GM18861 (cell line): ENCODE measurements around the gene GRIK1.

Source experiments
- ATAC-seq: cut with Tn5 transposase; IDR thresholded peaks from one replicate; pipeline ENCODE4 v1.9.1; 2021; ENCODE audit not compliant: unreplicated experiment

GRIK1 gene

GRCh38 chr21:29647353-29647781, 292.4 kb downstream of the GRIK1 start:
- no peak for ATAC-seq

GRCh38 chr21:29645666-29646553, 293.9 kb downstream of the GRIK1 start:
- ATAC-seq = no peak

GRCh38 chr21:29643289-29643688, 296.5 kb downstream of the GRIK1 start:
- ATAC-seq = no peak

- no peak for ATAC-seq
These were observed 297.1 kb downstream of the GRIK1 start for GRCh38 chr21:29642551-29643245.

GRCh38 chr21:29641635-29642550, 297.9 kb downstream of the GRIK1 start:
- no peak for ATAC-seq

- no peak for ATAC-seq
These were observed 298.7 kb downstream of the GRIK1 start for GRCh38 chr21:29641001-29641634.

- ATAC-seq = peak; percentile 41
These were observed 299.7 kb downstream of the GRIK1 start for GRCh38 chr21:29640080-29640508.

- ATAC-seq = peak; percentile 15
These were observed 300.3 kb downstream of the GRIK1 start for GRCh38 chr21:29639366-29640079.

GRCh38 chr21:29638761-29639327, 301.0 kb downstream of the GRIK1 start:
- no peak for ATAC-seq

- ATAC-seq = no peak
These were observed 301.7 kb downstream of the GRIK1 start for GRCh38 chr21:29638138-29638537.

GRCh38 chr21:29637553-29637952, 302.2 kb downstream of the GRIK1 start:
- no peak for ATAC-seq

GRCh38 chr21:29637134-29637533, 302.7 kb downstream of the GRIK1 start:
- ATAC-seq = no peak

- ATAC-seq = no peak
These were observed 305.4 kb downstream of the GRIK1 start for GRCh38 chr21:29634418-29634817.

- no peak for ATAC-seq
These were observed 306.0 kb downstream of the GRIK1 start for GRCh38 chr21:29633756-29634155.

GRCh38 chr21:29630441-29630840, 309.4 kb downstream of the GRIK1 start:
- ATAC-seq = no peak

GRCh38 chr21:29627905-29628304, 311.9 kb downstream of the GRIK1 start:
- ATAC-seq = no peak

- no peak for ATAC-seq
These were observed 312.9 kb downstream of the GRIK1 start for GRCh38 chr21:29626801-29627470.

GRCh38 chr21:29625990-29626389, 313.8 kb downstream of the GRIK1 start:
- ATAC-seq = no peak

- no peak for ATAC-seq
These were observed 315.0 kb downstream of the GRIK1 start for GRCh38 chr21:29624776-29625175.
